Testis (tissue), 2 donors: ENCODE data around the gene FBN2.
"Not testable (repeated sequence)": the region's sequence is repeated elsewhere in the genome, so short reads cannot be mapped to it uniquely, and the experiment has no call there.

Source experiments
- CTCF ChIP-seq, 3 experiments: fragments of 450-650 bp in 2 of 3; fragments of 200-600 bp in 1 of 3; sonication (generic) in 1 of 3; IDR thresholded peaks; one replicate each; pipeline ENCODE4 v1.5.1; 2016 to 2019; ENCODE audit warnings: antibody characterized with exemption in 3 of 3, mild to moderate bottlenecking in 2 of 3, moderate library complexity in 1 of 3
- POLR2A ChIP-seq: fragments of 450-650 bp; IDR thresholded peaks from one replicate; pipeline ENCODE4 v1.6.1; 2017; ENCODE audit warnings: antibody characterized with exemption, mild to moderate bottlenecking, moderate library complexity

DNA sequence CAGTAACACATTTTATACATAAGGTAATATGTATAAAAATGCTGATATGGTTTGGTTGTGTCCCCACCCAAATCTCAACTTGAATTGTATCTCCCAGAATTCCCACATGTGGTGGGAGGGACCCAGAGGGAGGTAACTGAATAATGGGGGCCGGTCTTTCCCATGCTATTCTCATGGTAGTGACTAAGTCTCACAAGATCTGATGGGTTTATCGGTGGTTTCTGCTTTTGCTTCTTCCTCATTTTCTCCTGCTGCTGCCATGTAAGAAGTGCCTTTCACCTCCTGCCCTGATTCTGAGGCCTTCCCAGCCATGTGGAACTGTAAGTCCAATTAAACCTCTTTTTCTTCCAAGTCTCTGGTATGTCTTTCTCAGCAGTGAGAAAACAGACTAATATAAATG is 137.3 kb downstream of the FBN2 start:
- not testable (repeated sequence) for TF ChIP-seq CTCF (IDR thresholded peaks at IDR 0.05); POLR2A
